MM.1S (cell line): ENCODE results near the gene LCTL.

Experiments used
- CTCF ChIP-seq: fragments of 300-600 bp; sonication (generic); IDR thresholded peaks from 2 replicates; pipeline ENCODE4 v1.5.1; 2016; ENCODE audit warnings: antibody characterized with exemption, low read length, mixed read lengths
- EZH2 ChIP-seq: fragments of 300-600 bp; sonication (generic); optimal IDR thresholded peaks from 2 replicates; pipeline ENCODE3; 2017; ENCODE audit warnings: low read depth, mild to moderate bottlenecking, antibody characterized with exemption, low read length, mixed read lengths
- EZH2phosphoT487 ChIP-seq: fragments of 300-600 bp; sonication (generic); IDR thresholded peaks from 2 replicates; pipeline ENCODE4 v1.6.1; 2018; ENCODE audit warnings: antibody characterized with exemption, low read length

- TF ChIP-seq CTCF (no peak), EZH2 (no peak), EZH2phosphoT487 (no peak)
Measured at GRCh38 chr15:66570327-66570726, 4.5 kb upstream of the LCTL start.
